ENCODE data around the gene GNB1.

Gene GNB1

DNA sequence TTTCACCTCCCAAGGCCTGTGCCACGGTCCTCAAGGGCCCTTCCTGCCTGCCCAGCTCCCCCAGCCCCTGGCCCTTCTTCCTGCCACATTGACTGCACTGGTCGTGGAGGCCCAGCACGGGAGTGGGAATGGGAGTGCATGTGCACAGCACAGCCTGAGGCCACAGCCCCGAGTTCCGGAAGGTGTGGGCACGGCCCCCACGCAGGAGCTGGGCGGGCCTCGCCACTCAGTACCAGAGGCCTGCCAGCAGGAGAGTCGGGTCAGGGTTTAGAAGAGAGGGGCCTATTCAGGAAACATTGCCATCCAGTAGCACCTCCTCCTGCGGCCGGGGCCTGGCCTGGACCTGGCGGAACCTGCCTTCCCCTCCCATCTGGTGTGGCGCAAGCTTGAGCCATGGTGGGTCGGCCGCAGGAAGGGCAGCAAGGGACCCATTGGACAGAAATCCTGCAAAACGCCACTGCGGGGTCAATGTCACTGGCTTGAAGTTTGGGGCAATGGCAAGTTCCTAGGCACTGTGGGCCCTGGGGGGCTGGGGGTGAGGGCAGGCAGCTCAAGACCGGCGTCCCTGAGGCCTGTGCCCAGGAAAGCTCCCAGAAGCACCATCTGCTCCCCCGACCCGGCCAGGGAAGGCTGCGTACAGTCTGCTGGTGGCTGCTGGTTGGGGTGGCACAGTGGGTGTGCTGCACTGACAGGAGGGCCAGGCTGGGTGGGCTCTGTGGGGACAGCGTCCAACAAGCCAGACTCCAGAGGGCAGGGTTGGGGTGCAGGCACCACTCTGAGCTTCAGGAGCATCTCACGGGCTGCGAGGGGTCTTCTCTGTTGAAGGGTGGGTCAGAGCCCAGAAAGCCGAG lies 29.9 kb upstream of the GNB1 start:
- no peak for DNase-seq (ENCODE audit: low read depth in 1 of 2, low spot score in 1 of 2)
- in situ Hi-C loops (cut with HindIII; ENCODE audit: low pct_unique_long_range_greater_than_20kb, low sequenced_read_pairs) = no loop called here
- TF ChIP-seq JUND (IDR thresholded peaks at IDR 0.05; ENCODE audit: low read depth) = no peak

DNA sequence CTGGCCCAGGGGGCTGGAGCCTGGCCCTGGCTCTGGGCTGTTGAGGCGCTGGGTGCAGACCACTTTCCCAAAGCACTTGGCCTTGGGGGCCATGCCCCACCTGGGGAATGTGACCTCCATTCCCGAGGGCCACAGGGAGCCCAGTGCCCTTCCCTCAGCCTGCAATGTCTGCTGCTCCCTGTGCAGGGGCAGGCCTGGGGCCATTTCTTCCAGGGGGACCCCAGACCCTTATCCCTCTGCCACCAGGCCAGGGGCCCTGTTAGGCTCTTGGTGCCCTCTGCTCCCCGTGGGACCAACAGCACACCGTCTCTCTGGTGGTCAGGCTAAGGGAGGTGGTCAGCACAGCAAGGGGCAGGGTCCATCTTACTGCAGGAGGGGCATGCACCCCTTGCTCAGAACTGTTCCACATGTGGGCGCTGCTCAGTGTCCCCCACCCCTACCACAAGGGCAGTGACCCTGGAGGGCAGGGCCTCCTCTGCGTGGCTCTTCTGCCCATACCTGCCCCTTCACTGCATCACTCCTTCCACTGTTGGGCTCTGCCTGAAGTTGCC lies 29.2 kb upstream of the GNB1 start:
- DNase-seq (ENCODE audit: low read depth in 1 of 2, low spot score in 1 of 2) = no peak
- TF ChIP-seq JUND (IDR thresholded peaks at IDR 0.05; ENCODE audit: low read depth) = no peak
- in situ Hi-C loops (cut with HindIII; ENCODE audit: low pct_unique_long_range_greater_than_20kb, low sequenced_read_pairs) = no loop called here

DNA sequence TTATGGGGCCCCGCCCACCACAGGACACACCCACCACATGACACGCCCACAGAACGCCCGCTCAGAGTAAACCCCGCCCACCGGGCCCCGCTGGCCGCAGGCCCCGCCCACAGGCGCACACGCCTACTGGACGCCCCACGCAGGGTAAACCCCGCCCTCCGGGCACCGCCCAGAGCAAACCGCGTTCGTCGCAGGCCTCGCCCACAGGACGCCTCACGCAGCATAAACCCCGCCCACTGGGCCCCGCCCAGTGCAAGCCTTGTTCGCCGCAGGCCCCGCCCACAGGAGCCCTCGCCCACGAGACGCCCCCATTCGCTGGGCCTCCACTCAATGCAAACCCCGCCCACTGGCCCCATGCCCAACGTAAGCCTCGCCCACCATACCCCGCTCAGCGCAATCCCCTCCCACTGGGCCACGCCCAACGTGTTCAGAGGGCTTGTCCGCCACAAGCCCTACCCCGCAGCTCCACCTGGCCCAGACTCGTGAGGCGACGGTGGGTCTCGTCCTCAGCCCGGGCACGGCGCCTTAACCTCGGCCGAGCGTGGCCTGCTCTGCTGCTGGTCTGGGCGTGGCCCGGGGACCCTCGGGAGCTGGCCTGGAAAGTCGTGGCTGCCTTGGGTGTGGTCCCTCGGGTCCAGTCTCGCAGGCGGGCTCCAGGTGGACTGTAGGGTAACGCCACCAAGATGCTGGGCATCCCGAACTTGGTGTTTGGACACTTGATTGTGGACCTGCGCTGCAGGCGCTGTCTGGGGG lies 28.6 kb upstream of the GNB1 start:
- peak; percentile 96 to 97 for DNase-seq (ENCODE audit: low read depth in 1 of 2, low spot score in 1 of 2)
- TF ChIP-seq JUND (IDR thresholded peaks at IDR 0.05; ENCODE audit: low read depth) = no peak
- in situ Hi-C loops (cut with HindIII; ENCODE audit: low pct_unique_long_range_greater_than_20kb, low sequenced_read_pairs) = no loop called here

DNA sequence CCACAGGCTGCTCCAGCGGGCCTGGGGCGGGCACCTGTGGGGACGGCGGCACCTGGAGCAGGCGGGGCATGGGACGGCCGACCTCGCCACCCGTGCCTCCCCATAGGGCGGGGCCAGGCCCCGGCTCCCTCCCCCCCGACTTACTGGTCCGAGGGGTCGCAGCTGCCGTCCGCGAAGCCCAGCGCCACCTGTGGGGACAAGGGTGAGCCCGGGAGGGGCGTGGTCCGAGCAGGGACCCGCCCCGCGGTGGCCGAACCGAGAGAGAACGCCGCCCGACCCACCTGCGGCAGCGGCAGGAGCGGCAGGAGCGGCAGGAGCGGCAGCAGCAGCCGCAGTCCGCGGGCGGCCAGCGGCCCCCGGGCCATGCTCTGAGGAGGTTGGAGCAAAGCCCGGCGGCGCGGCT lies 28.0 kb upstream of the GNB1 start, which contains the start of gene TMEM52:
TMEM52 (minus strand) TSS at position 379 of the 403 bp plus-strand sequence; CDS start at position 365, 14 bp downstream.
- in situ Hi-C loops (cut with HindIII; ENCODE audit: low pct_unique_long_range_greater_than_20kb, low sequenced_read_pairs) = no loop called here
- TF ChIP-seq JUND (IDR thresholded peaks at IDR 0.05; ENCODE audit: low read depth) = no peak
- DNase-seq (ENCODE audit: low read depth in 1 of 2, low spot score in 1 of 2) = peak in 1 of 2 experiments; percentile 77

DNA sequence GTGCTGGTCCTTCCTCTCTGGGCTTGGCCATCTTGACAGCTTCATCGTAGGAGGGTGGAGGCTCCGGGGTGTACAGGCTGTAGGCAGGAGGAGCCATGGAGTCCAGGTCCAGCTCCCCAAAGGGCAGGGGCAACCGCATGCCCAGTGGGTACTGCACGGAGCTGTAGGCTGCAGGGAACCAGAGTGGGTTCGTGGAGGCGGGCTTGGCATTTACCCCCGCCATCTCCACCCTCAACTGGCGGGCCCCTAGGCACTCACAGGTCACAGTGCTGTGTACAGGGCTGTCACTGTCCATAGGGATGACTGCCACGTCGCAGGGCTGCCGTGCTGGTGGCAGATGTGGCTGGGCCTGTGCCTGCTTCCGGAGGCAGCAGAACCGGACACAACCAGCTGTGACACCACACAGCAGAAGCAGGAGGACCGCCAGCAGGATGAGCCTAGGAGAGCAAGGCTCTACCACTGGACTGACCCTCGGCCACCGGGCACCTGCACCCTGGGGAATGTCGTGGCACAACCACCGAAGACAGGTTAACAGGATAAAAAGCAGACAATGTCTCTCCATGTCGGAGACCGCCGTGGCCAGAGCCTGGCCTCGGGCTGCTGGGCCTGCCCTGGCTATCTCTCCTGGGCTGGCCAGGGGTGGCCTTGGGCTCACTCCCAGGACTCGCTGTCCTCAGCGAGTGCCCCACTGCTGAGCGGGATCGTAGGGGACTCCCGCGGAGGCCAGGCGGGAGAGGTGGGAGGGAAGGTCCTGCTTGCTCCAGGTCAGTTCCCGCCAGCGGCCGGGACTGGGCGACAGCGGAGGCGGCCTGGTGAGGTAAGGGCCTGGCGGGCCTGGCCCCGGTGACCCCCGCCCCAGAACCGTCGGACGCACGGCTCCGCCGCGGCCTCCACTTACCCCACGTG lies 27.4 kb upstream of the GNB1 start:
- no peak for DNase-seq (ENCODE audit: low read depth in 1 of 2, low spot score in 1 of 2)
- TF ChIP-seq JUND (IDR thresholded peaks at IDR 0.05; ENCODE audit: low read depth) = no peak
- in situ Hi-C loops (cut with HindIII; ENCODE audit: low pct_unique_long_range_greater_than_20kb, low sequenced_read_pairs) = no loop called here

DNA sequence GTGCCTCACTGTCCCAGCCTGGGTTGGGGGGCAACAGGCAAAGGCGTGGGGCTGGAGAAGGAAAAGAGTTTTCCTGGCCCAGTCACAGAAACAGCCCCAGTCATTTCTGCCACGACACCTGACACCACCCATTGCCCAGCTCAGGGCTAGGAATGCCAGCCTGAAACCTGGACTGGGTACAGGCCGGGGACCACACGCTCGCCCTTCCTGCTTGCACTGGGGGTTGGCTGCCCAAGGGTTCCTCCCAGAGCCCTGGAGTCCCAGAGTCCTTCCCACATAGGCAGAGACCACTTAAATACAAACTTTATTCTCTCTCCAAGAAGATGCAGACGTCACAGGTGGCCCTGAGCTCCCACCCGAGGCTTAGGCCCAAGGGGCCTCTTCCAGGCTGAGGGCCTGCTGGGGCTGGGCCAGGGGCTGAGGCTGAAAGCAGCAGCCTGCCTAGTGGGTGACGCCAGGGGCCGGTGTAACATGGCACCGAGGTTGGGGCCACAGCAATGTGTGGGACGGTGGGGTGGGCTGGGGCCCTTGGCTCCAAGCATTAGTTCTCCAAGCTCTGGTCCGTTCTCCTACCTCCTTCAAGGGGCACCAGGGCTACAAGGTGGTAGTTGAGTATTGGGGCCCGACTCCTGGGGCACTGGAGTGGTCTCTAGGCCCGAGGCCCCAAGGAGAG lies 26.6 kb upstream of the GNB1 start:
- no peak for TF ChIP-seq JUND (IDR thresholded peaks at IDR 0.05; ENCODE audit: low read depth)
- in situ Hi-C loops (cut with HindIII; ENCODE audit: low pct_unique_long_range_greater_than_20kb, low sequenced_read_pairs) = no loop called here
- no peak for DNase-seq (ENCODE audit: low read depth in 1 of 2, low spot score in 1 of 2)

DNA sequence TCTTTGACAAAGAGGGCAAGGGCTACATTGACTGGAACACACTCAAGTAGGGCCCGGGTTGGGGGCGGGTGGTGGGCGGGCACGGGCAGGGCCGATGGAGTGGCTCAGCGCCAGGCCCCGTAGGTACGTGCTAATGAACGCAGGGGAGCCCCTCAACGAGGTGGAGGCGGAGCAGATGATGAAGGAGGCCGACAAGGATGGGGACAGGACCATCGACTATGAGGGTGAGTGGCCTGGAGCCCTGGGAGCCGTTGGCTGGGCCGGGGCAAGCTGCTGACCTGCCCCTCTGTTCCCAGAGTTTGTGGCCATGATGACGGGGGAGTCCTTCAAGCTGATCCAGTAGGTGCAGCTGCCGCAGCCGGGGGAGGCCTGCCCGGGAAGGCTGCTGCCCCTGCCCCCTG lies 26.0 kb upstream of the GNB1 start:
- no peak for DNase-seq (ENCODE audit: low read depth in 1 of 2, low spot score in 1 of 2)
- no peak for TF ChIP-seq JUND (IDR thresholded peaks at IDR 0.05; ENCODE audit: low read depth)
- in situ Hi-C loops (cut with HindIII; ENCODE audit: low pct_unique_long_range_greater_than_20kb, low sequenced_read_pairs) = no loop called here

DNA sequence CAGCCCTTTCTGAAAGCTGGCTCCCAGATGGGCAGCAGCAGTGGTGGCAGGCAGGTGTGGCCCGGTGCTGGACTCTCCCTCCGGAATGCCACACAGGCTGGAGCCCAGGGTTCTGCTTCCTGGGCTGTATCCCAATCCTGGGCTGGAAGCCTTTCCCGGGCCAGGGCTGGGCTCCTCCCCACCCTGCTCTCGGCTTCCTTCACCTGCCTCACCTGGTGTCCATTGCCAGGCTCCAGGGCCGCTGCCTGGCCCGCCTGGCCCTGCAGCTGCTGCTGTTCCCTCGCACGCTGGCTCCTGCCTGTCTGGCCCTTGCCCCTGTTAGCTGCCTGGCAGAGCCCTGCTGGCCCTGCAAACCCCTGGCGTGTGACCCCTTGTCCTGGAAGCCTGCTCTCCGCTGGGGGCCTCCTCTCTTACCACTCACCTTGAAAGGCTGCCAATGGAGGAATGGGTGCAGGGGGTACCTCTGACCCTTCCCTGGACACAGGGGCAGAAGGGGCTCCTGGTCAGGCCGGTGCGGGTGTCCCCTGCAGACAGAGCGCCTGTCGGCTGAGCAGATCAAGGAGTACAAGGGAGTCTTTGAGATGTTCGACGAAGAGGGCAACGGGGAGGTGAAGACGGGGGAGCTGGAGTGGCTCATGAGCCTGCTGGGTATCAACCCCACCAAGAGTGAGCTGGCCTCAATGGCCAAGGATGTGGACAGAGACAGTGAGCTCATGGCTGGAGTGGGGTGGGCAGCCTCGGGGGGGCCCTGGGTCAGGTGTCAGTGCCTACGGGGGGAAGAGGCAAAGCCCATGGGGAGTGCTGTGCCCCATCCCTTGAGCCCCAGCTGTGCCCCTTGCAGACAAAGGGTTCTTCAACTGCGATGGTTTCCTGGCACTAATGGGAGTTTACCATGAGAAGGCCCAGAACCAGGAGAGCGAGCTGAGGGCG lies 25.3 kb upstream of the GNB1 start:
- DNase-seq (ENCODE audit: low read depth in 1 of 2, low spot score in 1 of 2) = no peak
- in situ Hi-C loops (cut with HindIII; ENCODE audit: low pct_unique_long_range_greater_than_20kb, low sequenced_read_pairs) = no loop called here
- no peak for TF ChIP-seq JUND (IDR thresholded peaks at IDR 0.05; ENCODE audit: low read depth)

DNA sequence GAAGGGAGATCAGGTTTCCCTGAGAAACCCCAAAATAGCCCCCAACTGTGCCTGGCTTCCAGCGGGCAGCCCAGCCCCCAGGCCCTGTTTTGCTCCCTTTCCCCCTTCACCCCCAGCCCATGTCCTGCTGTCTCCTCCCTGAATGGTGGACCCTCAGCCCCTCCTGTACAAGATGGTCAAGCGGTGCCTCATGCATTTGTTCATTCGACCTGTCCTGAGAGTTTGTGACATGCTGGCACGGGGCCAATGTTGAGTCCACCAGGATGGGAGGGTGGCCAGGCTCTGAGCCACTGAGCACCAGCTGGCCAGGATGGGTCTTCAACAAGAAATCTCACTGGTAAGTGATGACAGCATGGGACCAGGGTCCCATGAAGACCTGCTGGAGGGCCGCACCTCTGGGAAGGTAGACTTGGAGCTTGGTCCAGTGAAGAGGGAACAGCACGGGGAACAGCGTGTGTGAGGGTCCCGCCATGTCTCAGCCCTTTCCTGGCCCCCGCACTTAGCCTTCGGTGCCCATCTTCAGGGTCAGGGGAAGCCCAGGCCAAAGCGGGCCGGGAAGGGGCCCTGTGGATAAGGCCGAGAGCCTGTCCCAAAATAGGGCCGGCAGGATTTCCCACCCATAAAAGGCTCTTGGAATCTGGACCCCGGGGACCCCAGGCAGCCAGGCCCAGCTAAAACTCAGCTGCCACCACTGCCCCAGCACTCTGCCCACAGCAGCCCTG lies 24.2 kb upstream of the GNB1 start, which contains the start of gene CALML6:
CALML6 (plus strand) TSS at position 290 of the 722 bp plus-strand sequence; CDS start at position 311, 21 bp downstream.
- in situ Hi-C loops (cut with HindIII; ENCODE audit: low pct_unique_long_range_greater_than_20kb, low sequenced_read_pairs) = no loop called here
- no peak for DNase-seq (ENCODE audit: low read depth in 1 of 2, low spot score in 1 of 2)
- TF ChIP-seq JUND (IDR thresholded peaks at IDR 0.05; ENCODE audit: low read depth) = no peak
